HEK293 (cell line): ENCODE results near the gene LIPE.

Experiments
- CTCF ChIA-PET: fragments of 350-600 bp; formaldehyde crosslinking; extraction: SDS; loops from one replicate; lab custom pipeline; 2021; ENCODE audit warnings: antibody characterized with exemption; lab: Yijun Ruan, JAX
- POLR2A ChIA-PET: fragments of 300-600 bp; formaldehyde crosslinking; extraction: SDS; loops from one replicate; lab custom pipeline; 2020; ENCODE audit warnings: antibody characterized with exemption, inconsistent platforms; lab: Yijun Ruan, JAX
- H3K27ac ChIP-seq: fragments of 200-500 bp; sonication (Bioruptor generic); 2 replicates; pipeline ENCODE4 v1.5.1; 2014; ENCODE audit warnings: low read depth, low read length, control low read depth, inconsistent platforms; ENCODE audit errors: extremely low read depth
- H3K36me3 ChIP-seq, 2 experiments: fragments of 200-500 bp in 1 of 2; sonication (Bioruptor generic) in 1 of 2; 1 replicate in 1 of 2; 2 replicates in 1 of 2; pipeline ENCODE4 v1.5.1; 2014 to 2017; ENCODE audit warnings: inconsistent platforms in 2 of 2, low read length in 2 of 2; ENCODE audit not compliant: control insufficient read depth in 2 of 2, insufficient read depth in 1 of 2
- H3K4me1 ChIP-seq: fragments of 200-500 bp; sonication (Bioruptor generic); 2 replicates; pipeline ENCODE4 v1.5.1; 2014; ENCODE audit warnings: mild to moderate bottlenecking, low read length, inconsistent platforms; ENCODE audit not compliant: control insufficient read depth, insufficient read depth
- H3K4me3 ChIP-seq: 2 replicates; pipeline ENCODE4 v1.5.1; 2011; ENCODE audit warnings: low read depth, mild to moderate bottlenecking, control low read depth, low read length, moderate library complexity
- H3K9me3 ChIP-seq: fragments of 200-500 bp; sonication (Bioruptor generic); 2 replicates; pipeline ENCODE4 v1.5.1; 2014; ENCODE audit warnings: low read depth, low read length, inconsistent platforms; ENCODE audit not compliant: control insufficient read depth, insufficient read depth
- BCL11A ChIP-seq: fragments of 450-650 bp; formaldehyde crosslinking; IDR thresholded peaks from 2 replicates; pipeline ENCODE4 v1.5.1; 2016; ENCODE audit warnings: low read depth, missing biosample characterization, missing genetic modification characterization
- GLIS1 ChIP-seq: fragments of 450-650 bp; formaldehyde crosslinking; IDR thresholded peaks from 2 replicates; pipeline ENCODE4 v1.5.1; 2016; ENCODE audit warnings: missing biosample characterization, missing genetic modification characterization
- INSM2 ChIP-seq: fragments of 450-650 bp; formaldehyde crosslinking; IDR thresholded peaks from 2 replicates; pipeline ENCODE4 v1.5.1; 2016; ENCODE audit warnings: missing biosample characterization, missing genetic modification characterization
- KLF8 ChIP-seq: fragments of 450-650 bp; formaldehyde crosslinking; IDR thresholded peaks from 2 replicates; pipeline ENCODE4 v1.5.1; 2016; ENCODE audit warnings: missing biosample characterization, missing genetic modification characterization
- MZF1 ChIP-seq: fragments of 450-650 bp; formaldehyde crosslinking; IDR thresholded peaks from 2 replicates; pipeline ENCODE4 v1.5.1; 2017; ENCODE audit warnings: missing biosample characterization, missing genetic modification characterization, borderline replicate concordance
- PRDM1 ChIP-seq: fragments of 450-650 bp; formaldehyde crosslinking; IDR thresholded peaks from 2 replicates; pipeline ENCODE4; 2016; ENCODE audit warnings: missing biosample characterization, missing genetic modification characterization
- PRDM10 ChIP-seq: fragments of 450-650 bp; formaldehyde crosslinking; IDR thresholded peaks from 2 replicates; pipeline ENCODE4 v1.5.1; 2016; ENCODE audit warnings: missing biosample characterization, missing genetic modification characterization
- SP3 ChIP-seq: fragments of 450-650 bp; formaldehyde crosslinking; IDR thresholded peaks from 2 replicates; pipeline ENCODE4 v1.5.1; 2016; ENCODE audit warnings: missing biosample characterization, missing genetic modification characterization
- SP7 ChIP-seq: fragments of 450-650 bp; formaldehyde crosslinking; IDR thresholded peaks from 2 replicates; pipeline ENCODE4 v1.5.1; 2016; ENCODE audit warnings: missing biosample characterization, missing genetic modification characterization
- TRIM28 ChIP-seq: IDR thresholded peaks from 2 replicates; pipeline ENCODE4 v1.6.1; 2011; ENCODE audit warnings: low read length, control low read depth, borderline replicate concordance
- ZBTB1 ChIP-seq: fragments of 450-650 bp; formaldehyde crosslinking; IDR thresholded peaks from 2 replicates; pipeline ENCODE4 v1.5.1; 2016; ENCODE audit warnings: missing biosample characterization, missing genetic modification characterization
- ZBTB26 ChIP-seq: fragments of 450-650 bp; formaldehyde crosslinking; optimal IDR thresholded peaks from 2 replicates; pipeline ENCODE3; 2016; ENCODE audit warnings: missing biosample characterization, mild to moderate bottlenecking, missing genetic modification characterization
- ZBTB48 ChIP-seq: fragments of 450-650 bp; formaldehyde crosslinking; IDR thresholded peaks from 2 replicates; pipeline ENCODE4 v1.5.1; 2016; ENCODE audit warnings: missing biosample characterization, missing genetic modification characterization
- ZBTB6 ChIP-seq: fragments of 450-650 bp; formaldehyde crosslinking; IDR thresholded peaks from 2 replicates; pipeline ENCODE4 v1.5.1; 2017; ENCODE audit warnings: missing biosample characterization, missing genetic modification characterization
- ZEB2 ChIP-seq: fragments of 450-650 bp; formaldehyde crosslinking; IDR thresholded peaks from 2 replicates; pipeline ENCODE4 v1.5.1; 2016; ENCODE audit warnings: missing biosample characterization, missing genetic modification characterization
- ZFP3 ChIP-seq: fragments of 450-650 bp; formaldehyde crosslinking; IDR thresholded peaks from 2 replicates; pipeline ENCODE4 v1.5.1; 2016; ENCODE audit warnings: low read depth, missing biosample characterization, missing genetic modification characterization
- ZNF292 ChIP-seq: fragments of 450-650 bp; formaldehyde crosslinking; IDR thresholded peaks from 2 replicates; pipeline ENCODE4 v1.5.1; 2016; ENCODE audit warnings: low read depth, missing biosample characterization, missing genetic modification characterization, borderline replicate concordance
- ZNF366 ChIP-seq: fragments of 450-650 bp; formaldehyde crosslinking; conservative IDR thresholded peaks from 2 replicates; pipeline ENCODE4 v1.5.1; 2016; ENCODE audit warnings: missing biosample characterization, missing genetic modification characterization
- ZNF398 ChIP-seq: fragments of 450-650 bp; formaldehyde crosslinking; IDR thresholded peaks from 2 replicates; pipeline ENCODE4 v1.5.1; 2017; ENCODE audit warnings: missing biosample characterization, missing genetic modification characterization
- ZNF433 ChIP-seq: fragments of 450-650 bp; formaldehyde crosslinking; IDR thresholded peaks from 2 replicates; pipeline ENCODE4 v1.5.1; 2016; ENCODE audit warnings: missing biosample characterization, missing genetic modification characterization, low read depth
- ZNF48 ChIP-seq: fragments of 450-650 bp; formaldehyde crosslinking; IDR thresholded peaks from 2 replicates; pipeline ENCODE4 v1.5.1; 2016; ENCODE audit warnings: missing biosample characterization, missing genetic modification characterization
- ZNF501 ChIP-seq: fragments of 450-650 bp; formaldehyde crosslinking; IDR thresholded peaks from 2 replicates; pipeline ENCODE4 v1.5.1; 2016; ENCODE audit warnings: missing biosample characterization, missing genetic modification characterization
- ZNF529 ChIP-seq: fragments of 450-650 bp; formaldehyde crosslinking; IDR thresholded peaks from 2 replicates; pipeline ENCODE4 v1.5.1; 2017; ENCODE audit warnings: missing genetic modification characterization, missing biosample characterization; ENCODE audit not compliant: insufficient replicate concordance
- ZNF629 ChIP-seq: fragments of 450-650 bp; formaldehyde crosslinking; IDR thresholded peaks from 2 replicates; pipeline ENCODE4 v1.5.1; 2017; ENCODE audit warnings: missing biosample characterization, missing genetic modification characterization
- ZNF785 ChIP-seq: fragments of 450-650 bp; formaldehyde crosslinking; IDR thresholded peaks from 2 replicates; pipeline ENCODE4 v1.5.1; 2016; ENCODE audit warnings: missing biosample characterization, missing genetic modification characterization
- ZNF837 ChIP-seq: fragments of 450-650 bp; formaldehyde crosslinking; IDR thresholded peaks from 2 replicates; pipeline ENCODE4 v1.5.1; 2016; ENCODE audit warnings: missing biosample characterization, missing genetic modification characterization
- ZSCAN5A ChIP-seq: fragments of 450-650 bp; formaldehyde crosslinking; IDR thresholded peaks from 2 replicates; pipeline ENCODE4 v1.5.1; 2016; ENCODE audit warnings: missing biosample characterization, missing genetic modification characterization

The LIPE gene

GRCh38 chr19:42468273-42468796 is 41.1 kb upstream of the LIPE start:
- H3K4me3 ChIP-seq, result no peak overlapping the region
- peaks cover 34% of the 10 kb centered on the region for H3K4me1 ChIP-seq
- POLR2A ChIA-PET, result no interaction called here
- CTCF ChIA-PET, result interaction anchor here (0.8 to 2.8 kb wide), 9 partner anchors 17 to 98 kb away, joined by 3 to 24 read pairs (median 4); partner anchors contain the start of gene CEACAM1
- peak overlapping the region; percentile 60; the same call in 1 of the 2 replicates for H3K27ac ChIP-seq
- H3K36me3 ChIP-seq, result no peaks in the 10 kb centered on the region
- H3K9me3 ChIP-seq, result no peaks in the 10 kb centered on the region
- peak; percentile 81 for TF ChIP-seq ZNF629 (tag by site-specific recombination)
- TF ChIP-seq ZBTB48 (tag by site-specific recombination), result peak; percentile 74
- 0 out of 2 replicates have a peak, but pooled peaks have one; percentile 36 for TF ChIP-seq ZSCAN5A
- peak; percentile 12; the same call in 1 of the 2 replicates for TF ChIP-seq ZBTB1
- TF ChIP-seq ZNF292 (tag by site-specific recombination), result no peak
- TF ChIP-seq ZNF366 (tag by site-specific recombination), result peak; percentile 75
- no peak for TF ChIP-seq ZNF837
- TF ChIP-seq BCL11A, result peak; percentile 75; the same call in 1 of the 2 replicates
- TF ChIP-seq PRDM10, result peak; percentile 70
- no peak for TF ChIP-seq ZFP3 (tag by site-specific recombination)
- TF ChIP-seq ZEB2 (tag by site-specific recombination), result peak; percentile 94
- peak; percentile 95 for TF ChIP-seq MZF1
- TF ChIP-seq TRIM28, result peak; percentile 79
- TF ChIP-seq KLF8 (tag by site-specific recombination), result peak; percentile 93
- no peak for TF ChIP-seq ZNF48 (tag by site-specific recombination)
- TF ChIP-seq INSM2 (tag by site-specific recombination), result peak; percentile 87
- 0 out of 2 replicates have a peak, but pooled peaks have one; percentile 41 for TF ChIP-seq ZNF501 (tag by site-specific recombination)
- TF ChIP-seq ZNF529 (tag by site-specific recombination), result no peak
- TF ChIP-seq ZNF785 (tag by site-specific recombination), result peak; percentile 42; the same call in 1 of the 2 replicates
- TF ChIP-seq PRDM1 (tag by site-specific recombination), result peak; percentile 96
- peak; percentile 82 for TF ChIP-seq GLIS1 (tag by site-specific recombination)
- TF ChIP-seq SP7, result peak; percentile 100
- no peak for TF ChIP-seq ZBTB26 (tag by site-specific recombination)
- TF ChIP-seq ZNF433 (tag by site-specific recombination), result no peak
- peak; percentile 37; the same call in 1 of the 2 replicates for TF ChIP-seq SP3 (tag by site-specific recombination)
- peak; percentile 29; the same call in 1 of the 2 replicates for TF ChIP-seq ZBTB6
- TF ChIP-seq ZNF398 (tag by site-specific recombination), result peak; percentile 92
